ENCODE results near the gene AFTPH.

The AFTPH gene

GRCh38 chr2:64593035-64593655, 69.0 kb downstream of the AFTPH start:
- DNase-seq: no peak

DNA sequence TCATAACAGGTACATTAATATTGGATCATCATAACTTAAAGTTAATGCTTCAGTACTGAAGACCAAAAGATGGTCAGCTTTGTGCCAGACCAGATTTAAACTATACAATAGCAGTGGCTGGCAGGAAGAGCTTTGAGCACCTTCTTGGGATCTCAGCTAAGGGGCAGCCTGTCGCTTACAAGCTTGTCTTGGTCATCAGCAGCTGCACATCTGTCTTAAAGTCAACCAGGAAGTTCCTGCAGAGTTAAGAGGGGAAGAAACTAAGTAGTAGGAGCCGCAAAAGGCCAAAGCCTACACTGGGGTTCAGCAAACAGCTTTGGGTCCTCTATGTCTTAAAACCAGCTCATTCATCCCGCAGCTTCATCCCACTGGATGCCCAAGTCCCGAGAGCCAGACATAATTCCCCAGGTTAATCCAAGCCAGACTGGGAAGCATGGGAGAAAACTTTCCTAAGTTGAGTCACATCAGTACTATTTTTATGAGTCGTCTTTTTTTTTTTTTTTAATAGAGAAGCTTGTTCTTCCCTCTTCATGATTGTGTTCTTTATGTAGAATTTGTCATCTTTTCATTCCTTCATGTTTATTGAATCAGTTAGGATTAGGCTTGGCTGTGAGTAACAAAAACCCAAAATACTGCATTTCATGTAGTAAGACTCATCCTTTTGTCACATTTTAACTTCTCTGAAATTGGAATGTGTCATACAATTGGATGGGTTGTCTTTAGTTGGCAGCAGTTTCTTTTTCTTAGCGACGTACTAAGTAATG, 70.3 kb downstream of the AFTPH start:
- no peak for DNase-seq

- DNase-seq: no peak
These were observed 71.5 kb downstream of the AFTPH start for GRCh38 chr2:64595397-64596176.

DNA sequence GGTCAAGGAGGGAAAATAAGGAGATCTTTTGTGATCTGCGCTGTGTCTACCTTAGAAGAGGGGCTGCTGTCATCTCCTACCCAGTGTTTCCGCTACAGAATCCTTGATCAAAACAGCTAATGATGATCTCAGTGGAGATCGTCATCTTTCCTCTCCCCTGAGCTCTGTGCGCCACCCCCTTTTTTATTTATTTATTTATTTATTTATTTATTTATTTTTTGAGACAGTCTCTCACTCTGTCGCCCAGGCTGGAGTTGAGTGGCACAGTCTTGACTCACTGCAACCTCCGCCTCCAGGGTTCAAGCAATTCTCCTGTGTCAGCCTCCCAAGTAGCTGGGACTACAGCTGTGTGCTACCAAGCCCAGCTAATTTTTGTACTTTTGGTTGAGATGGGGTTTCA, 74.1 kb downstream of the AFTPH start:
- DNase-seq: no peak

DNA sequence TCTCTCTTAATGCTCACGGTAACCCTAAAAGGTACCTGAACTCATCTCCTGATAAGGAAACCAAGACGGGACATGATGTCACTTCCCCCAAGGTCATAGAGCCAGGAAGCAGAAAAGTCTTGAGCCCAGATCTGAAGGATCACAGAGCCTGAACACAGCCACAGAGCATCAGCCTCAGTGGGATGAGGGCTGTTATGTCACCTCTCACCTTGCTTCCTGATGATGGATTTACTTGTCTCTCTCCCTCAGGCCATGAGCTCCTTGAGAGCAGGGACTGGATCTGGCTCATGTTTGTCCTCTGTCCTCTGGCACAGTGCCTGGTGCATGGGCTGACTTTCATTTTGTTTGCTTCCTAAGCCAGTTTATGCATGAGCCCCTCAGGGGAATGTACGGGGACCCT, 75.3 kb downstream of the AFTPH start:
- no peak for DNase-seq

DNA sequence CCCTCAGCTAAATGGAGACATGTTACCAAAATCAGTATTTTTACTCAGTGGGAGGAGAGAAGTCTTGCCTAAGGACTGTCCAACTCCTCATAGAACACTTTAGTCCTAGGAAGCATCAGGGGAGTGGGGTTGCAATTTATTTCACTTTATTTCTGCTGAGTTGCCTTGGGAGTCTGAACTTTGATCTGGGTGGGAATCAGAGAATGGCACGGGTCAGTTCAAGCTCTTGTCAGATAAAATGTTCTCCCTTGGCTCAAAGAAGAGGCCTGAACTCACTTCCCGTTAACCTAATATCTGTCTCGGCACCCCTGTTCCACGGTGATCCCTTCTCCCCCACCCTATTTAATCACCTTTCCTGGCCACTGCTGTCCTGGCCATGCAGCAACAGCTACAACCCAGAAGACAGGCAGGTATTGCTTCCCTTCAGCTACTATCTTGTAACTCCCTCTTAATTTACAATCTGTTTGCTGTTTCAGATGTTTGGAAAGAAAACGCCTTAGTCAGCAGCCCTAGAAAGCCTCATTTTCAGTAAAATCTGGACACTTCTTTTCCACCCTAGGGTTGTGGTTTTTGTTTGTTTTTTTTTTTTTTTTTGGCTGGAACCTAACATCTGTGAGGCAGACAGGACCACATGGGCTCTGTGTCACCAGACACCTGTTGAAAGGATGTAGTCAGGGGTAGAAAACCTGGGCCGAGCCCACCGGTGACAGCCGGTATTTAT, 77.1 kb downstream of the AFTPH start:
- no peak for DNase-seq

GRCh38 chr2:64601785-64602391, 77.8 kb downstream of the AFTPH start:
- no peak for DNase-seq

- DNase-seq: no peak
These were observed 78.3 kb downstream of the AFTPH start for GRCh38 chr2:64602436-64602835.

DNA sequence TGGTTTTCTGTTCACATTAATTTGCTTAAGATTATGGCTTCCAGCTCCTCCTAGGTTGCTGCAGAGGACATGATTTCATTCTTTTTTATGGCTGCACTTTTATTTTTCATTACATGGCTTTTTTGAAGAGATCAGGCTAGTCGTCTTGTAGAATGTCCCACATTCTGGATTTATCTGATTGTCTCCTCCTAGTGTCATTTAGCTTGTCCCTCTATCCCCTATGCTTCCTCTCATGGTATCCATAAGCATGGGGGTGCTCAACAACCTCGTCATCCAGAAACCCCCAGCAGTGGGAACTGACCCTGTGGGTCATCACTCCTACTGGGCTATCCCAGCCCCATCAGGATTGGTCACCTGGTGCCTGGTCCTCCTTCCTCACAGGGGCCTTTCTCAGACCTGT, 80.0 kb downstream of the AFTPH start:
- DNase-seq: no peak

DNA sequence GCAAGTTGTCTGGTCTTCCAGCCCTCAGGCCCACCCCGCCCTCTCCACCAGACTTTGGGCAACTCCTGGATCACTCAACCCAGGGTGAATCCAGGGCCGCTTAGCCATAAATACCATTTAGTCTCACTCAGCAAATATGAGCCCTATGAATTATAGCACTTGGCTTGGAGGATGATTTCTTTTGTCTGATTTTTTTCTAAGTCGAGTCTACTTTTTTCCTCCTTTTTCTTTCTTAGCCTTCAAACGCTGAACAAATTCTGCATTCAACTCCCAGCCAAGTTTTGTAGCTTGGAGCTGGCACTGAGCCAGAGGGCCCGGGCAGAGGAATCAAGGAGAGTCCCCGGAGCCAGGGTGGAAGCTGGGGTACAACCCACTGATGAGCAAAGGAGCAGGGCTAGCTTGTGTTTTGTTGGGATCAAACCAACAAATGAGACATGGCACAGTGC, 80.9 kb downstream of the AFTPH start:
- DNase-seq: no peak

- no peak for DNase-seq
These were observed 81.9 kb downstream of the AFTPH start for GRCh38 chr2:64605991-64606478.

DNA sequence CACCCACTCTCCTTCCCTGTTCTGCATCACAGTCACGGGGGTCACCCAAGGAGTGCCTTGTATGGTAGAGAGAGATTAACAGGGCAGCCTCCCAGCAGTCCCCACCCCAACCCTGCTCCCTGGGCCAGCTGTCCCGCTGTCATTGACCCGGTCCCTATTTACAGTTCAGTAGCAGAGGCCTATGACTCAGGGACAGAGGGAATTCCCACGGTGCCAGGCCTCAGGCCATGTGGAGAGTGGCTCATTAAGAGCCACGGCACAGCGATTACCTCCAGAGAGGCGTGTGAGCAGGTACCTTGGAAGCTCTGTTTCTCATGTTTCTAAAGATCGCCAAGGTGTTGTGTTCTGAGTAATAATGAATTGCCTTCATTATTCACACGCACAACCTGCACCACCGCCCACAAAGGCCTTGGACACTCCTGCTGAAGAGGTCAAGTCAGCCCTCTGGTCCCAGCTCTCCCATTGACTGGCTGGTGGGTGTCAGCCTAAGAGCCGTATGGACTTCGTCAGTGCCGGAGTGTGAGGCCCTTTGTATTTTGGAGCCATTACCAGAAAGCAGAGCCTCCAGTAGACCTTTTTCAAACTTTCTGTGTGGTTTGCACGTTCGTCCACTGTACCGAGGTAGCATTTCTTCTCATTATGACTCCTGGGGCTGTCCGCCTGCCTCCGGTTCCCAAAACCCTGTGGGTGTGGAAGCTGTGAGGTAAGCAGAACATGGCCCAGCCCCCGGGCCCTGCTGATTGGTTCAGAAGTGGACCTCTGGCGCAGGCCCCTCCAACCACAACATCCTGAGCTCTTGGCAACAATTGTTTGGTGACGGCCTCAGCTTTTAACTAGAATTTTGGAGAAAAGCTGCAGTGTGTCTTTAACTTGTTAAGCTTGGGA, 82.6 kb downstream of the AFTPH start:
- peak; percentile 92 for DNase-seq

GRCh38 chr2:64607381-64608304, 83.5 kb downstream of the AFTPH start:
- DNase-seq: no peak

GRCh38 chr2:64608867-64609226, 84.7 kb downstream of the AFTPH start:
- no peak for DNase-seq

DNA sequence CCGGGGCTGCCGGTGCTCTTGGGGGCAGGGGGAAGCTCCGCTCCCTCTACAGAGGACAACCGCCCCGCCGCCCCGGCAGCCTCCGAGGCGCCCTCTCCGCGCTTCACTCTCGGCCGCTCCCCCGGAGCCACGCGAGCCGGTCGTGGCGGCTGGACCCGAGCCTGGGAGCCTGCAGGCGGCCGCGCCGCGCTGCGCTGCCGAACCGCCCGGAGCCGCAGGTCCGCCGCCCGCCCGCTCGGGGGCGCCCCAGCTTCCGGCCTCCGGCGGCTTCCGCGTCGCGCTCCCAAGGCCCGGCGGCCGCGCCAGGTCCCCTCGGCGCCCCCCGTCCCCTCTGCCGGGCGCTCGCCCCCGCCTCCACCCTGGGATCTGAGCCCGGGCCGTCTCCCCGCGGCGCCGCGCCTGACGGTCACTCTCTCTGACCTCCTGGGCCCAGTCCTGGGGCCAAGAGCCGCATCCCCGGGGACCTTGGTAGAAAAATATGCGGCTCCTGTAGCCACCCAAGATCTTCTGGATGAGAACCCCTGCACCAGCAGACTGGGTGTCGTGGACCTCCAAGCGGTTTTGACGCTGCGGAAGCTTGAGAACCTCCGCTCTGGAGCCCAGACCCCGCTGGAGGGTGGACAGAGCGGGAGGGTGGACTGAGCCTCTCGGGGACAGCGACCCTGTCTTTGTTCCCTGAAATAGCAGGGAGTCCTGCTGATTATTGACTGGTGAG, 85.3 kb downstream of the AFTPH start:
- peak; percentile 62 for DNase-seq

GRCh38 chr2:64609942-64610281, 85.8 kb downstream of the AFTPH start:
- DNase-seq: no peak

GRCh38 chr2:64610316-64610855, 86.3 kb downstream of the AFTPH start:
- no peak for DNase-seq

DNA sequence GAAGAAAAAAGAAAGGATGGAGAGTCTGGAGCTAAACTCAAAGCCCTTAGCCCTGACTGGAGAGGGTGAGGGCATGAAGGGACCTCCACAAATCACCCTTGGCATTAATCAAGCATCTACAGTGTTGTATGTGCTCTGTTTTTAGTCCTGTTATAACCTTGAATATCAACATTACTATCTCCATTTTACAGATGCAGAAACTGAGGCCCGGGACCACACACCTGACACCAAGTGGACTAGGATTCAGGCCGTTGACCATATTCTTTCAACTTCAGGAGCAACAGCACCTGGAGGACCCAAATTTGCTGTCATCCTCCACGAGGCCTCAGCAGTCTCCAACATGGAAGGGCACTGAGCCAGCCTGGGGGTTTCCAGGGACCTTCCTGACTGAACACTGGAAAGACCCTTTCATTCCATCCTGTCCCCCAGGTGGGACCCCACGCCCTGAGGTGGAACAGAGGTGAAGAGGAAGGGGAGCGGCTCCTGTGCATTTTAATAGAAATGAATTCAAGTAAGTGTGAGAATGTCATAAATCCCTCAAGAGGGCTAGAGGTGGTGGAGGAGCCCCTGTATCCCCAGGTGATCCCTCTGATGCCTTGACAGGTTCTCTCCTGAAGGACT, 88.6 kb downstream of the AFTPH start:
- DNase-seq: no peak

- DNase-seq: no peak
These were observed 89.1 kb downstream of the AFTPH start for GRCh38 chr2:64613276-64613675.
